ENCODE results near the gene GLUL.

GLUL gene

GRCh38 chr1:182368903-182369302 is 22.7 kb downstream of the GLUL start:
- H3K4me3 ChIP-seq (ENCODE audit: low read depth, low read length) = no peak overlapping the region
- no peak for TF ChIP-seq POLR2A (IDR thresholded peaks at IDR 0.05; ENCODE audit: extremely low read depth, insufficient read length)
- TF ChIP-seq, protein P1, sequence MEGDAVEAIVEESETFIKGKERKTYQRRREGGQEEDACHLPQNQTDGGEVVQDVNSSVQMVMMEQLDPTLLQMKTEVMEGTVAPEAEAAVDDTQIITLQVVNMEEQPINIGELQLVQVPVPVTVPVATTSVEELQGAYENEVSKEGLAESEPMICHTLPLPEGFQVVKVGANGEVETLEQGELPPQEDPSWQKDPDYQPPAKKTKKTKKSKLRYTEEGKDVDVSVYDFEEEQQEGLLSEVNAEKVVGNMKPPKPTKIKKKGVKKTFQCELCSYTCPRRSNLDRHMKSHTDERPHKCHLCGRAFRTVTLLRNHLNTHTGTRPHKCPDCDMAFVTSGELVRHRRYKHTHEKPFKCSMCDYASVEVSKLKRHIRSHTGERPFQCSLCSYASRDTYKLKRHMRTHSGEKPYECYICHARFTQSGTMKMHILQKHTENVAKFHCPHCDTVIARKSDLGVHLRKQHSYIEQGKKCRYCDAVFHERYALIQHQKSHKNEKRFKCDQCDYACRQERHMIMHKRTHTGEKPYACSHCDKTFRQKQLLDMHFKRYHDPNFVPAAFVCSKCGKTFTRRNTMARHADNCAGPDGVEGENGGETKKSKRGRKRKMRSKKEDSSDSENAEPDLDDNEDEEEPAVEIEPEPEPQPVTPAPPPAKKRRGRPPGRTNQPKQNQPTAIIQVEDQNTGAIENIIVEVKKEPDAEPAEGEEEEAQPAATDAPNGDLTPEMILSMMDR (IDR thresholded peaks at IDR 0.05; ENCODE audit: low read depth, low read length) = no peak
- TF ChIP-seq, protein P2, sequence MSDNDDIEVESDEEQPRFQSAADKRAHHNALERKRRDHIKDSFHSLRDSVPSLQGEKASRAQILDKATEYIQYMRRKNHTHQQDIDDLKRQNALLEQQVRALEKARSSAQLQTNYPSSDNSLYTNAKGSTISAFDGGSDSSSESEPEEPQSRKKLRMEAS (IDR thresholded peaks at IDR 0.05; ENCODE audit: low read depth, low read length) = no peak
- no peak for TF ChIP-seq MYC (IDR thresholded peaks at IDR 0.05; ENCODE audit: low read depth, low read length)
- DNase-seq (ENCODE audit: low read depth) = no peak

GRCh38 chr1:182368358-182368757 is 23.2 kb downstream of the GLUL start:
- DNase-seq (ENCODE audit: low read depth) = no peak
- H3K4me3 ChIP-seq (ENCODE audit: low read depth, low read length) = no peak overlapping the region
- no peak for TF ChIP-seq MYC (IDR thresholded peaks at IDR 0.05; ENCODE audit: low read depth, low read length)
- TF ChIP-seq, protein P2 (IDR thresholded peaks at IDR 0.05; ENCODE audit: low read depth, low read length) = no peak
- TF ChIP-seq POLR2A (IDR thresholded peaks at IDR 0.05; ENCODE audit: extremely low read depth, insufficient read length) = no peak
- TF ChIP-seq, protein P1 (IDR thresholded peaks at IDR 0.05; ENCODE audit: low read depth, low read length) = no peak

- H3K4me3 ChIP-seq (ENCODE audit: low read depth, low read length) = no peak overlapping the region
- TF ChIP-seq POLR2A (IDR thresholded peaks at IDR 0.05; ENCODE audit: extremely low read depth, insufficient read length) = no peak
- TF ChIP-seq, protein P2 (IDR thresholded peaks at IDR 0.05; ENCODE audit: low read depth, low read length) = no peak
- TF ChIP-seq, protein P1 (IDR thresholded peaks at IDR 0.05; ENCODE audit: low read depth, low read length) = no peak
- TF ChIP-seq MYC (IDR thresholded peaks at IDR 0.05; ENCODE audit: low read depth, low read length) = no peak
- no peak for DNase-seq (ENCODE audit: low read depth)
These were observed 23.7 kb downstream of the GLUL start for GRCh38 chr1:182367926-182368325.

DNA sequence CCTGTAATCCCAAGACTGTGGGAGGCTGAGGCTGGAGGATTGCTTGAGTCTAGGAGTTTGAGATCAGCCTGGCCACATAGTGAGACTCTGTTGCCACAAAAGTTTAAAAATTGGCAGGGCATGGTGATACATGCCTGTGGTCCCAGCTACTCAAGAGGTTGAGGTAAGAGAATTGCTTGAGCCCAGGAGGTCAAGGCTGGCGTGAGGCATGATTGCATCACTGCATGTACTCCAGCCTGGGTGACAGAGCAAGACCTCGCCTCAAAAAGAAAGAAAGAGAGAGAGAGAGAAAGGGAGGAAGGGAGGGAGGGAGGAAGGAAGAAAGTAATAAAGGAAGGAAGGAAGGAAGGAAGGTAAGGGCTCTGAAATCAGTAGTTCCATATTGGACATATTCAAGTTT is 25.0 kb downstream of the GLUL start:
- no peak for DNase-seq (ENCODE audit: low read depth)
- TF ChIP-seq POLR2A (IDR thresholded peaks at IDR 0.05; ENCODE audit: extremely low read depth, insufficient read length) (no peak), MYC (IDR thresholded peaks at IDR 0.05; ENCODE audit: low read depth, low read length) (no peak)
- TF ChIP-seq, protein P2 (IDR thresholded peaks at IDR 0.05; ENCODE audit: low read depth, low read length) = no peak
- TF ChIP-seq, protein P1 (IDR thresholded peaks at IDR 0.05; ENCODE audit: low read depth, low read length) = no peak
- H3K4me3 ChIP-seq (ENCODE audit: low read depth, low read length) = no peak overlapping the region

DNA sequence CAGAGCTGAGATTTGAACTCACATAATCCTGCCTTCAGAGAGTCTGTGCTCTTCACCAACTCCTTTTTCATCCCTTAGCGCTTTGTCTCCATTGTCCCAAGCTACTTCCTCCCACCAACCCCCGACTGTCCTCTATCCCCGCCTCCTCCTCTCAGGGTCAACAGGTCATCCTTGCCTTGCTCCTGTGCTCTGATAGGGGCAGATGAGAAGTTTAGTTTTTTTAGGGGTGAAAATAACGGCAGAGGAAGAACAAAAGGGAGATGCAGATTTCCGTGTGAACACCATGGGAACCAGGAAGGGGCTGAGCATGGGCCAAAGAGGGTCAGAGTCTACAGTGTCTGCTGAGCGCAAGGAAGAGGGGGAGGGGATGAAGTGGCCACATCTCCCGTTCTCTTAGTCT is 31.9 kb downstream of the GLUL start:
- no peak for TF ChIP-seq POLR2A (IDR thresholded peaks at IDR 0.05; ENCODE audit: extremely low read depth, insufficient read length)
- no peak for TF ChIP-seq MYC (IDR thresholded peaks at IDR 0.05; ENCODE audit: low read depth, low read length)
- TF ChIP-seq, protein P1 (IDR thresholded peaks at IDR 0.05; ENCODE audit: low read depth, low read length) = no peak
- TF ChIP-seq, protein P2 (IDR thresholded peaks at IDR 0.05; ENCODE audit: low read depth, low read length) = no peak
- H3K4me3 ChIP-seq (ENCODE audit: low read depth, low read length) = no peak overlapping the region
- no peak for DNase-seq (ENCODE audit: low read depth)

DNA sequence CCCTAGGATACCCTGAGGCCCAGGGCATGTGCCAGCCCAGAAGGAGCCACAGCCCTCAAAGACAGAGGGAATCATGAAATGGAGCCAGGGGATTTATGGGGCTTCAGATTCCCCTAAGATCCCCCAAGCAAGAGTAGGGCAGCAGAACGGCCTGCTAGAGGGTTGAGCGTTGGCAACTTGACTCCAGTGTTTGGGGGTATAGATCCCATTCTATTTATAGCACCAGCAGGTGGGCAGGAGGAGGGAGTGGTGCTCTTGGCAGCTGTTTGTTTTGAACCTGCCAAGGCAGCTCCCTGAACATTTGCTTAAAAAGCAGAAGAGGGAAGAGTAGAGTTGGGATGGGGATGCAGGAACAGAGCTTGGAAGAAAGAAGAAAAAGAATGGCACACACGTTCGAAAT is 33.7 kb downstream of the GLUL start:
- TF ChIP-seq POLR2A (IDR thresholded peaks at IDR 0.05; ENCODE audit: extremely low read depth, insufficient read length) = no peak
- TF ChIP-seq, protein P1 (IDR thresholded peaks at IDR 0.05; ENCODE audit: low read depth, low read length) = no peak
- TF ChIP-seq, protein P2 (IDR thresholded peaks at IDR 0.05; ENCODE audit: low read depth, low read length) = no peak
- no peak for TF ChIP-seq MYC (IDR thresholded peaks at IDR 0.05; ENCODE audit: low read depth, low read length)
- H3K4me3 ChIP-seq (ENCODE audit: low read depth, low read length) = no peak overlapping the region
- DNase-seq (ENCODE audit: low read depth) = no peak
